ENCODE data around the gene KRTAP12-4. TPM values are rescaled to one million over a fixed set of nuclear protein-coding genes. Genes with fewer than 3 reads are reported as not detected.
"Not testable (repeated sequence)": the region's sequence is repeated elsewhere in the genome, so short reads cannot be mapped to it uniquely, and the experiment has no call there.

KRTAP12-4 gene
- total RNA-seq, 1 experiment from 2014 or later, result not detected

- ChIA-PET CTCF (interaction anchor here (0.8 kb wide), 1 partner anchor 91 kb away, joined by 3 read pairs; no protein-coding TSS in a partner anchor), POLR2A (interaction anchor here (0.6 kb wide), 1 partner anchor 15 kb away, joined by 4 read pairs; no protein-coding TSS in a partner anchor)
- no peak for TF ChIP-seq POLR2AphosphoS5 (IDR thresholded peaks at IDR 0.05; ENCODE audit: low read depth, low read length)
- no peak for TF ChIP-seq CTCF (IDR thresholded peaks at IDR 0.05)
- TF ChIP-seq SIN3A (IDR thresholded peaks at IDR 0.05; ENCODE audit: borderline replicate concordance, insufficient read depth, low read depth, low read length), result no peak
- no peak for TF ChIP-seq TCF7L2 (IDR thresholded peaks at IDR 0.05; ENCODE audit: low read depth, low read length)
- TF ChIP-seq, protein P1, sequence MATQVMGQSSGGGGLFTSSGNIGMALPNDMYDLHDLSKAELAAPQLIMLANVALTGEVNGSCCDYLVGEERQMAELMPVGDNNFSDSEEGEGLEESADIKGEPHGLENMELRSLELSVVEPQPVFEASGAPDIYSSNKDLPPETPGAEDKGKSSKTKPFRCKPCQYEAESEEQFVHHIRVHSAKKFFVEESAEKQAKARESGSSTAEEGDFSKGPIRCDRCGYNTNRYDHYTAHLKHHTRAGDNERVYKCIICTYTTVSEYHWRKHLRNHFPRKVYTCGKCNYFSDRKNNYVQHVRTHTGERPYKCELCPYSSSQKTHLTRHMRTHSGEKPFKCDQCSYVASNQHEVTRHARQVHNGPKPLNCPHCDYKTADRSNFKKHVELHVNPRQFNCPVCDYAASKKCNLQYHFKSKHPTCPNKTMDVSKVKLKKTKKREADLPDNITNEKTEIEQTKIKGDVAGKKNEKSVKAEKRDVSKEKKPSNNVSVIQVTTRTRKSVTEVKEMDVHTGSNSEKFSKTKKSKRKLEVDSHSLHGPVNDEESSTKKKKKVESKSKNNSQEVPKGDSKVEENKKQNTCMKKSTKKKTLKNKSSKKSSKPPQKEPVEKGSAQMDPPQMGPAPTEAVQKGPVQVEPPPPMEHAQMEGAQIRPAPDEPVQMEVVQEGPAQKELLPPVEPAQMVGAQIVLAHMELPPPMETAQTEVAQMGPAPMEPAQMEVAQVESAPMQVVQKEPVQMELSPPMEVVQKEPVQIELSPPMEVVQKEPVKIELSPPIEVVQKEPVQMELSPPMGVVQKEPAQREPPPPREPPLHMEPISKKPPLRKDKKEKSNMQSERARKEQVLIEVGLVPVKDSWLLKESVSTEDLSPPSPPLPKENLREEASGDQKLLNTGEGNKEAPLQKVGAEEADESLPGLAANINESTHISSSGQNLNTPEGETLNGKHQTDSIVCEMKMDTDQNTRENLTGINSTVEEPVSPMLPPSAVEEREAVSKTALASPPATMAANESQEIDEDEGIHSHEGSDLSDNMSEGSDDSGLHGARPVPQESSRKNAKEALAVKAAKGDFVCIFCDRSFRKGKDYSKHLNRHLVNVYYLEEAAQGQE (IDR thresholded peaks at IDR 0.05; ENCODE audit: insufficient read depth in 1 of 2, low read depth in 2 of 2, low read length in 1 of 2), result no peak
- ATAC-seq, result no peak
- Histone ChIP-seq H3K27me3 (ENCODE audit: control insufficient read depth, insufficient read depth, low read length) (no peaks in the 10 kb centered on the region), H3K4me1 (ENCODE audit: control insufficient read depth, insufficient read depth, low read length) (no peaks in the 10 kb centered on the region), H3K9me3 (ENCODE audit: control insufficient read depth, insufficient read depth, low read depth, low read length) (peaks cover 4% of the 10 kb centered on the region; the same call in 1 of the 2 replicates), H3K4me3 (ENCODE audit: low read depth in 2 of 2, low read length in 2 of 2) (no peak overlapping the region), H3K27ac (ENCODE audit: low read length) (no peak overlapping the region), H3K36me3 (ENCODE audit: control insufficient read depth, insufficient read depth, low read length) (no peaks in the 10 kb centered on the region)
- in situ Hi-C loops (cut with HindIII; ENCODE audit: low pct_unique_long_range_greater_than_20kb, low sequenced_read_pairs) (no loop called here), intact Hi-C loops (cut with micrococcal nuclease; ENCODE audit: unreplicated experiment) (no loop called here)
- DNase-seq (ENCODE audit: low read depth, low spot score), result no peak
- BruUV-seq (replicated peaks), result no TSS peak
Measured at GRCh38 chr21:44691686-44692085, 37.2 kb upstream of the KRTAP12-4 start.

DNA sequence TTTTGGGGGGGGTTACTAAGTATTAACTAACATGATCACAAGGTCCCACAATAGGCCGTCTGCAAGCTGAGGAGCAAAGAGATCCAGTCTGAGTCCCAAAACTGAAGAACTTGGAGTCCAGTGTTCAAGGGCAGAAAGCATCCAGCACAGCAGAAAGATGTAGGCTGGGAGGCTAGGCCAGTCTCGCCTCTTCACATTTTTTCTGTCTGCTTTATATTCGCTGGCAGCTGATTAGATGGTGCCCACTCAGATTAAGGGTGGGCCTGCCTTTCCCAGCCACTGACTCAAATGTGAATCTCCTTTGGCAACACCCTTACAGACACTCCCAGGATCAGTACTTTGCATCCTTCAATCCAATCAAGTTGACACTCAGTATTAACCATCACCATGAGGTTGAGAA lies 35.3 kb upstream of the KRTAP12-4 start:
- POLR2A ChIA-PET; in situ Hi-C loops (cut with HindIII; ENCODE audit: low pct_unique_long_range_greater_than_20kb, low sequenced_read_pairs); H3K4me3 ChIP-seq (ENCODE audit: low read depth in 2 of 2, low read length in 2 of 2); H3K9me3 ChIP-seq (ENCODE audit: control insufficient read depth, insufficient read depth, low read depth, low read length); ATAC-seq; intact Hi-C loops (cut with micrococcal nuclease; ENCODE audit: unreplicated experiment); DNase-seq (ENCODE audit: low read depth, low spot score); BruUV-seq (replicated peaks); CTCF ChIA-PET; H3K27ac ChIP-seq (ENCODE audit: low read length); H3K4me1 ChIP-seq (ENCODE audit: control insufficient read depth, insufficient read depth, low read length); H3K27me3 ChIP-seq (ENCODE audit: control insufficient read depth, insufficient read depth, low read length); H3K36me3 ChIP-seq (ENCODE audit: control insufficient read depth, insufficient read depth, low read length): not testable (repeated sequence)

- BruUV-seq (replicated peaks), result no TSS peak
- TF ChIP-seq, protein P1 (IDR thresholded peaks at IDR 0.05; ENCODE audit: insufficient read depth in 1 of 2, low read depth in 2 of 2, low read length in 1 of 2), result no peak
- TF ChIP-seq POLR2AphosphoS5 (IDR thresholded peaks at IDR 0.05; ENCODE audit: low read depth, low read length) (no peak), SIN3A (IDR thresholded peaks at IDR 0.05; ENCODE audit: borderline replicate concordance, insufficient read depth, low read depth, low read length) (no peak), TCF7L2 (IDR thresholded peaks at IDR 0.05; ENCODE audit: low read depth, low read length) (no peak), CTCF (IDR thresholded peaks at IDR 0.05) (no peak)
- ATAC-seq, result no peak
Measured at GRCh38 chr21:44687671-44688070, 33.2 kb upstream of the KRTAP12-4 start.

More at GRCh38 chr21:44687671-44688070, 33.2 kb upstream of the KRTAP12-4 start:
- intact Hi-C loops (cut with micrococcal nuclease; ENCODE audit: unreplicated experiment) (no loop called here), in situ Hi-C loops (cut with HindIII; ENCODE audit: low pct_unique_long_range_greater_than_20kb, low sequenced_read_pairs) (no loop called here)
- Histone ChIP-seq H3K27ac (ENCODE audit: low read length) (no peak overlapping the region), H3K4me3 (ENCODE audit: low read depth in 2 of 2, low read length in 2 of 2) (no peak overlapping the region), H3K4me1 (ENCODE audit: control insufficient read depth, insufficient read depth, low read length) (no peaks in the 10 kb centered on the region), H3K36me3 (ENCODE audit: control insufficient read depth, insufficient read depth, low read length) (no peaks in the 10 kb centered on the region), H3K9me3 (ENCODE audit: control insufficient read depth, insufficient read depth, low read depth, low read length) (0 out of 2 replicates have a peak, but pooled peaks cover 2% of the 10 kb centered on the region), H3K27me3 (ENCODE audit: control insufficient read depth, insufficient read depth, low read length) (no peaks in the 10 kb centered on the region)
- no peak for DNase-seq (ENCODE audit: low read depth, low spot score)
- POLR2A ChIA-PET, result no interaction called here
- CTCF ChIA-PET, result no interaction called here
